Measurements from ENCODE around the gene XAGE1A. TPM values are rescaled to one million over a fixed set of nuclear protein-coding genes. Genes with fewer than 3 reads are reported as not detected.
"Not testable (repeated sequence)": the region's sequence is repeated elsewhere in the genome, so short reads cannot be mapped to it uniquely, and the experiment has no call there.

The XAGE1A gene
- total RNA-seq, 2 experiments from 2014 or later: not detected

GRCh38 chrX:52544147-52544840 lies 48.7 kb downstream of the XAGE1A start:
- H3K27ac Mint-ChIP-seq: no peak overlapping the region
- no peaks in the 10 kb centered on the region for H3K4me1 Mint-ChIP-seq
- POLR2A ChIA-PET: no interaction called here
- no peak overlapping the region for H3K4me3 Mint-ChIP-seq
- H3K27me3 Mint-ChIP-seq: no peaks in the 10 kb centered on the region
- CTCF ChIA-PET: no interaction called here
- H3K36me3 Mint-ChIP-seq (ENCODE audit: low read depth): no peaks in the 10 kb centered on the region
- no peaks in the 10 kb centered on the region for H3K9me3 Mint-ChIP-seq
- no peak for DNase-seq

- H3K4me1 Mint-ChIP-seq; H3K9me3 Mint-ChIP-seq; POLR2A ChIA-PET; H3K27ac Mint-ChIP-seq; H3K36me3 Mint-ChIP-seq (ENCODE audit: low read depth); H3K4me3 Mint-ChIP-seq; H3K27me3 Mint-ChIP-seq; DNase-seq: not testable (repeated sequence)
- CTCF ChIA-PET: interaction anchor here (0.6 kb wide), 1 partner anchor 881 kb away, joined by 3 read pairs; no protein-coding TSS in a partner anchor
Measured at GRCh38 chrX:52548769-52549168, 53.2 kb downstream of the XAGE1A start.

Other genes starting within 250 kb of the XAGE1A start
- not detected for gene XAGE2, start 126.8 kb upstream of the XAGE1A start, total RNA-seq
- gene XAGE1B, start 21.3 kb downstream of the XAGE1A start, total RNA-seq: not detected
- gene SSX7, start 159.1 kb downstream of the XAGE1A start, total RNA-seq: not detected
- gene SSX2, start 211.4 kb downstream of the XAGE1A start, total RNA-seq: not detected